A673 (cell line): ENCODE results near the gene BNC2. TPM values are rescaled to one million over a fixed set of nuclear protein-coding genes. Genes with fewer than 3 reads are reported as not detected.

Source experiments
- BruUV-seq: library from RNA; stranded (reverse); fragments of 400-500 nt; replicated peaks from 2 replicates; lab custom pipeline; 2021; lab: Mats Ljungman, UMichigan
- CTCF ChIA-PET: fragments of 300-600 bp; sonication (Branson Sonifier 250); formaldehyde crosslinking; loops from one replicate; lab custom pipeline; 2022; ENCODE audit warnings: antibody characterized with exemption; lab: Charles Lee
- POLR2A ChIA-PET: fragments of 300-600 bp; sonication (Branson Sonifier 250); formaldehyde crosslinking; loops from one replicate; lab custom pipeline; 2022; ENCODE audit warnings: antibody characterized with exemption; ENCODE audit not compliant: low non-redundant PET; lab: Charles Lee
- DNase-seq: peaks from one replicate; pipeline ENCODE4 v3.0.0-alpha.2; 2015; ENCODE audit warnings: low spot score
- H3K27ac ChIP-seq: fragments of 200-600 bp; sonication (generic); 2 replicates; pipeline ENCODE4 v1.5.1; 2016; ENCODE audit warnings: mixed run types, low read depth, mild to moderate bottlenecking, mixed read lengths, antibody characterized with exemption, low read length; ENCODE audit not compliant: poor library complexity, severe bottlenecking
- H3K27me3 ChIP-seq: fragments of 200-600 bp; sonication (generic); replicated peaks from 2 replicates; pipeline ENCODE4 v1.6.1; 2017; ENCODE audit warnings: mixed run types, low read depth, mild to moderate bottlenecking, mixed read lengths, antibody characterized with exemption, low read length; ENCODE audit not compliant: insufficient read depth, poor library complexity
- H3K36me3 ChIP-seq: fragments of 200-600 bp; sonication (generic); 2 replicates; pipeline ENCODE4 v1.6.1; 2016; ENCODE audit warnings: mixed run types, mild to moderate bottlenecking, mixed read lengths, antibody characterized with exemption, low read length; ENCODE audit not compliant: insufficient read depth, poor library complexity, severe bottlenecking
- H3K4me1 ChIP-seq: fragments of 200-600 bp; sonication (generic); 2 replicates; pipeline ENCODE4 v1.6.1; 2017; ENCODE audit warnings: mixed run types, mild to moderate bottlenecking, mixed read lengths, antibody characterized with exemption, low read length; ENCODE audit not compliant: insufficient read depth, poor library complexity, severe bottlenecking
- H3K4me3 ChIP-seq: fragments of 200-600 bp; sonication (generic); 2 replicates; pipeline ENCODE4 v1.5.1; 2016; ENCODE audit warnings: low read depth, mixed run types, mild to moderate bottlenecking, mixed read lengths, low read length; ENCODE audit not compliant: poor library complexity, severe bottlenecking
- H3K9me3 ChIP-seq: fragments of 200-600 bp; sonication (generic); 2 replicates; pipeline ENCODE4 v1.6.1; 2016; ENCODE audit warnings: mixed run types, low read depth, mild to moderate bottlenecking, mixed read lengths, antibody characterized with exemption, low read length; ENCODE audit not compliant: poor library complexity, severe bottlenecking
- EZH2 ChIP-seq: fragments of 200-600 bp; sonication (generic); IDR thresholded peaks from 2 replicates; pipeline ENCODE4 v1.6.1; 2017; ENCODE audit warnings: borderline replicate concordance, low read depth, mild to moderate bottlenecking, mixed read lengths, antibody characterized with exemption, low read length; ENCODE audit not compliant: poor library complexity, severe bottlenecking
- intact Hi-C: fragments of 100-400 bp; cut with micrococcal nuclease; formaldehyde crosslinking; loops from one replicate; pipeline ENCODE4 v1.10.0; 2022; ENCODE audit not compliant: unreplicated experiment
- total RNA-seq: library from RNA; stranded (reverse); gene quantifications from 2 replicates; pipeline ENCODE4 v1.2.3, GENCODE V29; 2021
- TF ChIP-seq, protein P1 (sequence below): fragments of 300-800, 200-600 bp; sonication (generic); conservative IDR thresholded peaks from 2 replicates; pipeline ENCODE4 v1.5.1; 2017; ENCODE audit warnings: low read depth, mild to moderate bottlenecking, antibody characterized with exemption, low read length, moderate library complexity, mixed read lengths

The BNC2 gene
- total RNA-seq, 1 experiment from 2014 or later: 0.45 TPM

- TF ChIP-seq EZH2: no peak
- TF ChIP-seq, protein P1, sequence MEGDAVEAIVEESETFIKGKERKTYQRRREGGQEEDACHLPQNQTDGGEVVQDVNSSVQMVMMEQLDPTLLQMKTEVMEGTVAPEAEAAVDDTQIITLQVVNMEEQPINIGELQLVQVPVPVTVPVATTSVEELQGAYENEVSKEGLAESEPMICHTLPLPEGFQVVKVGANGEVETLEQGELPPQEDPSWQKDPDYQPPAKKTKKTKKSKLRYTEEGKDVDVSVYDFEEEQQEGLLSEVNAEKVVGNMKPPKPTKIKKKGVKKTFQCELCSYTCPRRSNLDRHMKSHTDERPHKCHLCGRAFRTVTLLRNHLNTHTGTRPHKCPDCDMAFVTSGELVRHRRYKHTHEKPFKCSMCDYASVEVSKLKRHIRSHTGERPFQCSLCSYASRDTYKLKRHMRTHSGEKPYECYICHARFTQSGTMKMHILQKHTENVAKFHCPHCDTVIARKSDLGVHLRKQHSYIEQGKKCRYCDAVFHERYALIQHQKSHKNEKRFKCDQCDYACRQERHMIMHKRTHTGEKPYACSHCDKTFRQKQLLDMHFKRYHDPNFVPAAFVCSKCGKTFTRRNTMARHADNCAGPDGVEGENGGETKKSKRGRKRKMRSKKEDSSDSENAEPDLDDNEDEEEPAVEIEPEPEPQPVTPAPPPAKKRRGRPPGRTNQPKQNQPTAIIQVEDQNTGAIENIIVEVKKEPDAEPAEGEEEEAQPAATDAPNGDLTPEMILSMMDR: no peak
- no peaks in the 10 kb centered on the region for H3K4me1 ChIP-seq
- CTCF ChIA-PET: no interaction called here
- no peaks in the 10 kb centered on the region for H3K27me3 ChIP-seq
- H3K27ac ChIP-seq: no peak overlapping the region
- intact Hi-C loops: no loop called here
- no peaks in the 10 kb centered on the region for H3K36me3 ChIP-seq
- H3K9me3 ChIP-seq: no peaks in the 10 kb centered on the region
- no peak for DNase-seq
- H3K4me3 ChIP-seq: no peak overlapping the region
- POLR2A ChIA-PET: no interaction called here
- BruUV-seq: no TSS peak
These were observed 318.2 kb downstream of the BNC2 start for GRCh38 chr9:16552252-16552651.

GRCh38 chr9:16551692-16552091, 318.8 kb downstream of the BNC2 start:
- H3K4me3 ChIP-seq: no peak overlapping the region
- DNase-seq: no peak
- H3K9me3 ChIP-seq: no peaks in the 10 kb centered on the region
- ChIA-PET POLR2A (no interaction called here), CTCF (no interaction called here)
- H3K36me3 ChIP-seq: no peaks in the 10 kb centered on the region
- no TSS peak for BruUV-seq
- no peak overlapping the region for H3K27ac ChIP-seq
- no peaks in the 10 kb centered on the region for H3K4me1 ChIP-seq
- intact Hi-C loops: no loop called here
- H3K27me3 ChIP-seq: no peaks in the 10 kb centered on the region
- TF ChIP-seq, protein P1: no peak
- TF ChIP-seq EZH2: no peak

GRCh38 chr9:16545639-16546038, 324.8 kb downstream of the BNC2 start:
- POLR2A ChIA-PET: no interaction called here

More at GRCh38 chr9:16545639-16546038, 324.8 kb downstream of the BNC2 start:
- Histone ChIP-seq H3K36me3 (no peaks in the 10 kb centered on the region), H3K27me3 (no peaks in the 10 kb centered on the region), H3K4me3 (no peak overlapping the region), H3K9me3 (no peaks in the 10 kb centered on the region), H3K4me1 (no peaks in the 10 kb centered on the region), H3K27ac (no peak overlapping the region)
- no TSS peak for BruUV-seq
- no peak for TF ChIP-seq EZH2
- TF ChIP-seq, protein P1: no peak
- CTCF ChIA-PET: no interaction called here
- DNase-seq: no peak
- intact Hi-C loops: no loop called here
